ENCODE results near the gene KHDC4. TPM values are rescaled to one million over a fixed set of nuclear protein-coding genes. Genes with fewer than 3 reads are reported as not detected.
A peak's percentile ranks its signal among the peaks of the same experiment; 100 is the strongest.

KHDC4 gene
- total RNA-seq, 1 donor from 2014 or later: 48.2 TPM

GRCh38 chr1:155873860-155874259 lies 60.4 kb downstream of the KHDC4 start:
- H3K4me1 Mint-ChIP-seq (ENCODE audit: low read depth, unreplicated experiment): peaks cover 6% of the 10 kb centered on the region
- peaks cover 3% of the 10 kb centered on the region for H3K9me3 Mint-ChIP-seq (ENCODE audit: unreplicated experiment)
- no peak overlapping the region for H3K4me3 Mint-ChIP-seq (ENCODE audit: unreplicated experiment)
- peak overlapping the region; percentile 59 for H3K9ac ChIP-seq (ENCODE audit: low read length)
- H3K27me3 ChIP-seq (ENCODE audit: insufficient read depth, low read length): no peaks in the 10 kb centered on the region
- H3K36me3 ChIP-seq (ENCODE audit: insufficient read depth, low read length): no peaks in the 10 kb centered on the region
- no peaks in the 10 kb centered on the region for H3K79me2 ChIP-seq (ENCODE audit: insufficient read depth, low read length)
- H3K9me3 ChIP-seq (ENCODE audit: insufficient read depth, low read depth, low read length): no peaks in the 10 kb centered on the region
- peak overlapping the region; percentile 69 for H2AFZ ChIP-seq (ENCODE audit: low read depth, low read length)
- no peak for TF ChIP-seq EZH2 (IDR thresholded peaks at IDR 0.05; ENCODE audit: insufficient read depth, low read length)
- TF ChIP-seq CTCF (IDR thresholded peaks at IDR 0.05; ENCODE audit: insufficient read depth, low read depth, low read length): no peak
- peak; percentile 67 for DNase-seq (ENCODE audit: low read depth)
- FAIRE-seq: no peak
- H3K27me3 Mint-ChIP-seq (ENCODE audit: low read depth, unreplicated experiment): no peaks in the 10 kb centered on the region
- peaks cover 10% of the 10 kb centered on the region for H3K4me1 ChIP-seq (ENCODE audit: insufficient read depth, low read length)
- H3K27ac Mint-ChIP-seq (ENCODE audit: unreplicated experiment): no peak overlapping the region
- H3K27ac ChIP-seq (ENCODE audit: low read depth, low read length): peak overlapping the region; percentile 74
- no peak overlapping the region for H3K4me3 ChIP-seq (ENCODE audit: insufficient read depth, low read depth, low read length)
- no peaks in the 10 kb centered on the region for H4K20me1 ChIP-seq (ENCODE audit: insufficient read depth, low read length)
- H3K4me2 ChIP-seq (ENCODE audit: low read length): peak overlapping the region; percentile 75
- peaks cover 13% of the 10 kb centered on the region for H3K36me3 Mint-ChIP-seq (ENCODE audit: low read depth, unreplicated experiment)

- H3K9ac ChIP-seq (ENCODE audit: low read length): no peak overlapping the region
- no peak for TF ChIP-seq CTCF (IDR thresholded peaks at IDR 0.05; ENCODE audit: insufficient read depth, low read depth, low read length)
- no peak overlapping the region for H3K27ac ChIP-seq (ENCODE audit: low read depth, low read length)
- no peaks in the 10 kb centered on the region for H3K9me3 ChIP-seq (ENCODE audit: insufficient read depth, low read depth, low read length)
- no peak overlapping the region for H3K4me3 ChIP-seq (ENCODE audit: insufficient read depth, low read depth, low read length)
- H2AFZ ChIP-seq (ENCODE audit: low read depth, low read length): no peak overlapping the region
- H3K36me3 ChIP-seq (ENCODE audit: insufficient read depth, low read length): no peaks in the 10 kb centered on the region
- H3K79me2 ChIP-seq (ENCODE audit: insufficient read depth, low read length): no peaks in the 10 kb centered on the region
- Mint-ChIP-seq H3K36me3 (ENCODE audit: low read depth, unreplicated experiment) (peaks cover 16% of the 10 kb centered on the region), H3K27me3 (ENCODE audit: low read depth, unreplicated experiment) (no peaks in the 10 kb centered on the region), H3K4me1 (ENCODE audit: low read depth, unreplicated experiment) (peaks cover 6% of the 10 kb centered on the region), H3K4me3 (ENCODE audit: unreplicated experiment) (no peak overlapping the region), H3K27ac (ENCODE audit: unreplicated experiment) (peak overlapping the region; percentile 50), H3K9me3 (ENCODE audit: unreplicated experiment) (peaks cover 3% of the 10 kb centered on the region)
- H3K27me3 ChIP-seq (ENCODE audit: insufficient read depth, low read length): no peaks in the 10 kb centered on the region
- H3K4me1 ChIP-seq (ENCODE audit: insufficient read depth, low read length): peaks cover 10% of the 10 kb centered on the region
- no peak overlapping the region for H3K4me2 ChIP-seq (ENCODE audit: low read length)
- no peaks in the 10 kb centered on the region for H4K20me1 ChIP-seq (ENCODE audit: insufficient read depth, low read length)
- no peak for DNase-seq (ENCODE audit: low read depth)
- FAIRE-seq: no peak
Observed at GRCh38 chr1:155872527-155872926, 61.7 kb downstream of the KHDC4 start.

- H3K27ac Mint-ChIP-seq (ENCODE audit: unreplicated experiment): no peak overlapping the region
- FAIRE-seq (no peak), DNase-seq (ENCODE audit: low read depth) (no peak)
- Histone ChIP-seq H3K4me3 (ENCODE audit: insufficient read depth, low read depth, low read length) (no peak overlapping the region), H3K4me1 (ENCODE audit: insufficient read depth, low read length) (peaks cover 10% of the 10 kb centered on the region), H2AFZ (ENCODE audit: low read depth, low read length) (peak overlapping the region; percentile 42), H3K79me2 (ENCODE audit: insufficient read depth, low read length) (peaks cover 6% of the 10 kb centered on the region), H3K4me2 (ENCODE audit: low read length) (peak overlapping the region; percentile 27), H3K9me3 (ENCODE audit: insufficient read depth, low read depth, low read length) (no peaks in the 10 kb centered on the region), H3K27ac (ENCODE audit: low read depth, low read length) (no peak overlapping the region), H4K20me1 (ENCODE audit: insufficient read depth, low read length) (no peaks in the 10 kb centered on the region), H3K27me3 (ENCODE audit: insufficient read depth, low read length) (no peaks in the 10 kb centered on the region), H3K36me3 (ENCODE audit: insufficient read depth, low read length) (no peaks in the 10 kb centered on the region), H3K9ac (ENCODE audit: low read length) (no peak overlapping the region)
- H3K36me3 Mint-ChIP-seq (ENCODE audit: low read depth, unreplicated experiment): peaks cover 20% of the 10 kb centered on the region
- TF ChIP-seq EZH2 (IDR thresholded peaks at IDR 0.05; ENCODE audit: insufficient read depth, low read length) (no peak), CTCF (IDR thresholded peaks at IDR 0.05; ENCODE audit: insufficient read depth, low read depth, low read length) (no peak)
- H3K4me1 Mint-ChIP-seq (ENCODE audit: low read depth, unreplicated experiment): peaks cover 6% of the 10 kb centered on the region
- H3K9me3 Mint-ChIP-seq (ENCODE audit: unreplicated experiment): peaks cover 3% of the 10 kb centered on the region
- H3K27me3 Mint-ChIP-seq (ENCODE audit: low read depth, unreplicated experiment): no peaks in the 10 kb centered on the region
- H3K4me3 Mint-ChIP-seq (ENCODE audit: unreplicated experiment): no peak overlapping the region
Observed at GRCh38 chr1:155871390-155871789, 62.8 kb downstream of the KHDC4 start.
